ENCODE results near the gene SLC1A4. TPM values are rescaled to one million over a fixed set of nuclear protein-coding genes. Genes with fewer than 3 reads are reported as not detected.

Gene SLC1A4
- total and polyA plus RNA-seq, 8 donors = 6.4 to 21.9 (median 7.8) TPM

- no peak for ATAC-seq
- intact Hi-C loops (cut with DNase I) = no loop called here
- DNase-seq = no peak
- H3K4me3 ChIP-seq = no peak overlapping the region
- no peak for TF ChIP-seq CTCF (IDR thresholded peaks at IDR 0.05)
- peaks cover 5 to 39% of the 10 kb centered on the region in 2 donors for H3K4me1 ChIP-seq
- H3K36me3 ChIP-seq = no peaks in the 10 kb centered on the region
- no peaks in the 10 kb centered on the region for H3K9me3 ChIP-seq
- no peak overlapping the region for H3K27ac ChIP-seq
- no peaks in the 10 kb centered on the region for H3K27me3 ChIP-seq
These were observed 3.8 kb downstream of the SLC1A4 start for GRCh38 chr2:64992990-64993389.

GRCh38 chr2:64995041-64995440 is 5.8 kb downstream of the SLC1A4 start:
- Histone ChIP-seq H3K4me3 (no peak overlapping the region), H3K27me3 (no peaks in the 10 kb centered on the region), H3K36me3 (no peaks in the 10 kb centered on the region), H3K9me3 (no peaks in the 10 kb centered on the region), H3K4me1 (peaks cover 2 to 31% of the 10 kb centered on the region in 2 donors), H3K27ac (no peak overlapping the region)
- no peak for ATAC-seq
- no peak for TF ChIP-seq CTCF (IDR thresholded peaks at IDR 0.05)
- DNase-seq = no peak
- intact Hi-C loops (cut with DNase I) = no loop called here

GRCh38 chr2:64996871-64997307 is 7.7 kb downstream of the SLC1A4 start:
- Histone ChIP-seq H3K9me3 (no peaks in the 10 kb centered on the region), H3K4me1 (peaks cover 0 to 16% of the 10 kb centered on the region in 2 donors), H3K4me3 (no peak overlapping the region), H3K27ac (no peak overlapping the region), H3K36me3 (no peaks in the 10 kb centered on the region), H3K27me3 (no peaks in the 10 kb centered on the region)
- DNase-seq (no peak), ATAC-seq (no peak)
- TF ChIP-seq CTCF (IDR thresholded peaks at IDR 0.05) = no peak
- intact Hi-C loops (cut with DNase I) = no loop called here

GRCh38 chr2:64998658-64999061 is 9.5 kb downstream of the SLC1A4 start:
- Histone ChIP-seq H3K27me3 (no peaks in the 10 kb centered on the region), H3K9me3 (no peaks in the 10 kb centered on the region), H3K4me1 (no peaks in the 10 kb centered on the region), H3K27ac (no peak overlapping the region), H3K4me3 (no peak overlapping the region), H3K36me3 (no peaks in the 10 kb centered on the region)
- TF ChIP-seq CTCF (IDR thresholded peaks at IDR 0.05) = no peak
- ATAC-seq = no peak
- peak in 1 of 4 donors; percentile 8 for DNase-seq
- intact Hi-C loops (cut with DNase I) = no loop called here

GRCh38 chr2:64999754-65000153 is 10.6 kb downstream of the SLC1A4 start:
- H3K4me1 ChIP-seq = no peaks in the 10 kb centered on the region
- H3K36me3 ChIP-seq = no peaks in the 10 kb centered on the region
- DNase-seq = no peak
- TF ChIP-seq CTCF (IDR thresholded peaks at IDR 0.05) = no peak
- ATAC-seq = no peak
- intact Hi-C loops (cut with DNase I) = no loop called here
- no peak overlapping the region for H3K4me3 ChIP-seq
- H3K27ac ChIP-seq = no peak overlapping the region
- H3K27me3 ChIP-seq = no peaks in the 10 kb centered on the region
- no peaks in the 10 kb centered on the region for H3K9me3 ChIP-seq

Measured in left lung (tissue), 10 donors.